ENCODE data around the gene PLAC8L1.
A peak's percentile ranks its signal among the peaks of the same experiment; 100 is the strongest.

PLAC8L1 gene

GRCh38 chr5:146082798-146083197 lies 22.6 kb downstream of the PLAC8L1 start:
- Histone ChIP-seq H3K27me3 (ENCODE audit: insufficient read depth, insufficient read length) (no peaks in the 10 kb centered on the region), H3K4me3 (ENCODE audit: insufficient read length, low read depth) (no peak overlapping the region), H3K36me3 (ENCODE audit: insufficient read depth, insufficient read length, low read length) (no peaks in the 10 kb centered on the region), H3K4me1 (ENCODE audit: insufficient read depth, insufficient read length) (peaks cover 3% of the 10 kb centered on the region), H3K9ac (ENCODE audit: insufficient read length, low read depth) (no peak overlapping the region), H3K9me3 (ENCODE audit: insufficient read depth, low read length) (no peaks in the 10 kb centered on the region)
- TF ChIP-seq SUZ12 (IDR thresholded peaks at IDR 0.05; ENCODE audit: extremely low read depth, insufficient read depth, insufficient read length) (no peak), YY1 (IDR thresholded peaks at IDR 0.05; ENCODE audit: insufficient read depth, insufficient read length) (no peak), ZNF274 (IDR thresholded peaks at IDR 0.05; ENCODE audit: low read depth, low read length) (no peak)
- DNase-seq (ENCODE audit: low read depth, low spot score): no peak

GRCh38 chr5:146081556-146081955 lies 23.8 kb downstream of the PLAC8L1 start:
- DNase-seq (ENCODE audit: low read depth, low spot score): no peak
- H3K4me3 ChIP-seq (ENCODE audit: insufficient read length, low read depth): no peak overlapping the region
- H3K9ac ChIP-seq (ENCODE audit: insufficient read length, low read depth): no peak overlapping the region
- H3K27me3 ChIP-seq (ENCODE audit: insufficient read depth, insufficient read length): no peaks in the 10 kb centered on the region
- no peaks in the 10 kb centered on the region for H3K9me3 ChIP-seq (ENCODE audit: insufficient read depth, low read length)
- TF ChIP-seq ZNF274 (IDR thresholded peaks at IDR 0.05; ENCODE audit: low read depth, low read length) (no peak), SUZ12 (IDR thresholded peaks at IDR 0.05; ENCODE audit: extremely low read depth, insufficient read depth, insufficient read length) (no peak), YY1 (IDR thresholded peaks at IDR 0.05; ENCODE audit: insufficient read depth, insufficient read length) (no peak)
- peaks cover 3% of the 10 kb centered on the region for H3K4me1 ChIP-seq (ENCODE audit: insufficient read depth, insufficient read length)
- no peaks in the 10 kb centered on the region for H3K36me3 ChIP-seq (ENCODE audit: insufficient read depth, insufficient read length, low read length)

GRCh38 chr5:146079695-146080373 lies 25.5 kb downstream of the PLAC8L1 start:
- H3K9me3 ChIP-seq (ENCODE audit: insufficient read depth, low read length): no peaks in the 10 kb centered on the region
- no peak for TF ChIP-seq YY1 (IDR thresholded peaks at IDR 0.05; ENCODE audit: insufficient read depth, insufficient read length)
- no peak for TF ChIP-seq SUZ12 (IDR thresholded peaks at IDR 0.05; ENCODE audit: extremely low read depth, insufficient read depth, insufficient read length)
- TF ChIP-seq ZNF274 (IDR thresholded peaks at IDR 0.05; ENCODE audit: low read depth, low read length): no peak

GRCh38 chr5:146078566-146078965 lies 26.8 kb downstream of the PLAC8L1 start:
- Histone ChIP-seq H3K27me3 (ENCODE audit: insufficient read depth, insufficient read length) (no peaks in the 10 kb centered on the region), H3K4me1 (ENCODE audit: insufficient read depth, insufficient read length) (peaks cover 3% of the 10 kb centered on the region), H3K9me3 (ENCODE audit: insufficient read depth, low read length) (no peaks in the 10 kb centered on the region), H3K36me3 (ENCODE audit: insufficient read depth, insufficient read length, low read length) (no peaks in the 10 kb centered on the region), H3K9ac (ENCODE audit: insufficient read length, low read depth) (no peak overlapping the region), H3K4me3 (ENCODE audit: insufficient read length, low read depth) (no peak overlapping the region)
- TF ChIP-seq YY1 (IDR thresholded peaks at IDR 0.05; ENCODE audit: insufficient read depth, insufficient read length) (no peak), ZNF274 (IDR thresholded peaks at IDR 0.05; ENCODE audit: low read depth, low read length) (no peak), SUZ12 (IDR thresholded peaks at IDR 0.05; ENCODE audit: extremely low read depth, insufficient read depth, insufficient read length) (no peak)
- DNase-seq (ENCODE audit: low read depth, low spot score): peak; percentile 42

More at GRCh38 chr5:146079695-146080373, 25.5 kb downstream of the PLAC8L1 start:
- Histone ChIP-seq H3K36me3 (ENCODE audit: insufficient read depth, insufficient read length, low read length) (no peaks in the 10 kb centered on the region), H3K9ac (ENCODE audit: insufficient read length, low read depth) (no peak overlapping the region), H3K4me3 (ENCODE audit: insufficient read length, low read depth) (no peak overlapping the region), H3K27me3 (ENCODE audit: insufficient read depth, insufficient read length) (no peaks in the 10 kb centered on the region), H3K4me1 (ENCODE audit: insufficient read depth, insufficient read length) (peaks cover 3% of the 10 kb centered on the region)
- DNase-seq (ENCODE audit: low read depth, low spot score): no peak

- H3K9me3 ChIP-seq (ENCODE audit: insufficient read depth, low read length): no peaks in the 10 kb centered on the region
- peaks cover 3% of the 10 kb centered on the region for H3K4me1 ChIP-seq (ENCODE audit: insufficient read depth, insufficient read length)
- H3K27me3 ChIP-seq (ENCODE audit: insufficient read depth, insufficient read length): peaks cover 4% of the 10 kb centered on the region
- no peak overlapping the region for H3K4me3 ChIP-seq (ENCODE audit: insufficient read length, low read depth)
- no peak for DNase-seq (ENCODE audit: low read depth, low spot score)
- H3K9ac ChIP-seq (ENCODE audit: insufficient read length, low read depth): no peak overlapping the region
- H3K36me3 ChIP-seq (ENCODE audit: insufficient read depth, insufficient read length, low read length): no peaks in the 10 kb centered on the region
- TF ChIP-seq SUZ12 (IDR thresholded peaks at IDR 0.05; ENCODE audit: extremely low read depth, insufficient read depth, insufficient read length) (no peak), ZNF274 (IDR thresholded peaks at IDR 0.05; ENCODE audit: low read depth, low read length) (no peak), YY1 (IDR thresholded peaks at IDR 0.05; ENCODE audit: insufficient read depth, insufficient read length) (no peak)
Measured at GRCh38 chr5:146076455-146076854, 28.9 kb downstream of the PLAC8L1 start.

GRCh38 chr5:146076028-146076427 lies 29.3 kb downstream of the PLAC8L1 start:
- Histone ChIP-seq H3K4me3 (ENCODE audit: insufficient read length, low read depth) (no peak overlapping the region), H3K4me1 (ENCODE audit: insufficient read depth, insufficient read length) (peaks cover 3% of the 10 kb centered on the region), H3K27me3 (ENCODE audit: insufficient read depth, insufficient read length) (peaks cover 7% of the 10 kb centered on the region), H3K9ac (ENCODE audit: insufficient read length, low read depth) (no peak overlapping the region), H3K36me3 (ENCODE audit: insufficient read depth, insufficient read length, low read length) (no peaks in the 10 kb centered on the region), H3K9me3 (ENCODE audit: insufficient read depth, low read length) (no peaks in the 10 kb centered on the region)
- no peak for TF ChIP-seq YY1 (IDR thresholded peaks at IDR 0.05; ENCODE audit: insufficient read depth, insufficient read length)
- no peak for TF ChIP-seq SUZ12 (IDR thresholded peaks at IDR 0.05; ENCODE audit: extremely low read depth, insufficient read depth, insufficient read length)
- no peak for TF ChIP-seq ZNF274 (IDR thresholded peaks at IDR 0.05; ENCODE audit: low read depth, low read length)
- DNase-seq (ENCODE audit: low read depth, low spot score): no peak

GRCh38 chr5:146073239-146073900 lies 32.0 kb downstream of the PLAC8L1 start:
- Histone ChIP-seq H3K27me3 (ENCODE audit: insufficient read depth, insufficient read length) (peaks cover 10% of the 10 kb centered on the region), H3K4me1 (ENCODE audit: insufficient read depth, insufficient read length) (peaks cover 3% of the 10 kb centered on the region), H3K9me3 (ENCODE audit: insufficient read depth, low read length) (no peaks in the 10 kb centered on the region), H3K4me3 (ENCODE audit: insufficient read length, low read depth) (no peak overlapping the region), H3K9ac (ENCODE audit: insufficient read length, low read depth) (no peak overlapping the region), H3K36me3 (ENCODE audit: insufficient read depth, insufficient read length, low read length) (no peaks in the 10 kb centered on the region)
- no peak for TF ChIP-seq ZNF274 (IDR thresholded peaks at IDR 0.05; ENCODE audit: low read depth, low read length)
- DNase-seq (ENCODE audit: low read depth, low spot score): no peak
